Measurements from ENCODE around the gene GRK4.

- TF ChIP-seq, protein P1, sequence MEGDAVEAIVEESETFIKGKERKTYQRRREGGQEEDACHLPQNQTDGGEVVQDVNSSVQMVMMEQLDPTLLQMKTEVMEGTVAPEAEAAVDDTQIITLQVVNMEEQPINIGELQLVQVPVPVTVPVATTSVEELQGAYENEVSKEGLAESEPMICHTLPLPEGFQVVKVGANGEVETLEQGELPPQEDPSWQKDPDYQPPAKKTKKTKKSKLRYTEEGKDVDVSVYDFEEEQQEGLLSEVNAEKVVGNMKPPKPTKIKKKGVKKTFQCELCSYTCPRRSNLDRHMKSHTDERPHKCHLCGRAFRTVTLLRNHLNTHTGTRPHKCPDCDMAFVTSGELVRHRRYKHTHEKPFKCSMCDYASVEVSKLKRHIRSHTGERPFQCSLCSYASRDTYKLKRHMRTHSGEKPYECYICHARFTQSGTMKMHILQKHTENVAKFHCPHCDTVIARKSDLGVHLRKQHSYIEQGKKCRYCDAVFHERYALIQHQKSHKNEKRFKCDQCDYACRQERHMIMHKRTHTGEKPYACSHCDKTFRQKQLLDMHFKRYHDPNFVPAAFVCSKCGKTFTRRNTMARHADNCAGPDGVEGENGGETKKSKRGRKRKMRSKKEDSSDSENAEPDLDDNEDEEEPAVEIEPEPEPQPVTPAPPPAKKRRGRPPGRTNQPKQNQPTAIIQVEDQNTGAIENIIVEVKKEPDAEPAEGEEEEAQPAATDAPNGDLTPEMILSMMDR (IDR thresholded peaks at IDR 0.05): no peak
- no peak for TF ChIP-seq REST (IDR thresholded peaks at IDR 0.05; ENCODE audit: insufficient read depth in 1 of 2, low read depth in 2 of 2, low read length in 1 of 2)
- no peak for TF ChIP-seq POLR2AphosphoS5 (IDR thresholded peaks at IDR 0.05; ENCODE audit: low read depth, low read length)
- no peak for TF ChIP-seq TCF7L2 (IDR thresholded peaks at IDR 0.05; ENCODE audit: low read depth, low read length)
- no peak for TF ChIP-seq SIN3A (IDR thresholded peaks at IDR 0.05; ENCODE audit: borderline replicate concordance, insufficient read depth, low read depth, low read length)
Observed at GRCh38 chr4:3021127-3021526, 57.8 kb downstream of the GRK4 start.
